IPS-20b (cell line): ENCODE measurements around the gene GRID2IP.
"Not testable (repeated sequence)": the region's sequence is repeated elsewhere in the genome, so short reads cannot be mapped to it uniquely, and the experiment has no call there.

Experiments used
- H3K27ac ChIP-seq: one replicate; pipeline ENCODE4 v1.5.1; 2013; ENCODE audit warnings: low read length
- H3K27me3 ChIP-seq: 2 replicates; pipeline ENCODE4 v1.6.1; 2013; ENCODE audit warnings: mild to moderate bottlenecking, low read length, inconsistent platforms; ENCODE audit not compliant: insufficient read depth
- H3K36me3 ChIP-seq: 2 replicates; pipeline ENCODE4 v1.6.1; 2013; ENCODE audit warnings: low read depth, mild to moderate bottlenecking, inconsistent platforms, low read length, moderate library complexity; ENCODE audit not compliant: insufficient read depth
- H3K4me1 ChIP-seq: 2 replicates; pipeline ENCODE4 v1.6.1; 2013; ENCODE audit warnings: mild to moderate bottlenecking, control low read depth, inconsistent platforms, low read length, moderate library complexity; ENCODE audit not compliant: insufficient read depth
- H3K4me3 ChIP-seq: 2 replicates; pipeline ENCODE4 v1.5.1; 2013; ENCODE audit warnings: mild to moderate bottlenecking, low read length, inconsistent platforms
- H3K9ac ChIP-seq: 2 replicates; pipeline ENCODE4 v1.6.1; 2013; ENCODE audit warnings: low read depth, mild to moderate bottlenecking, inconsistent platforms, low read length, moderate library complexity
- H3K9me3 ChIP-seq: 2 replicates; pipeline ENCODE4 v1.6.1; 2013; ENCODE audit warnings: mild to moderate bottlenecking, low read depth, low read length, inconsistent platforms; ENCODE audit not compliant: insufficient read depth

Gene GRID2IP

GRCh38 chr7:6576867-6577368 lies 25.7 kb upstream of the GRID2IP start:
- H3K27me3 ChIP-seq, H3K9me3 ChIP-seq, H3K27ac ChIP-seq, H3K9ac ChIP-seq, H3K4me1 ChIP-seq: not testable (repeated sequence)
- Histone ChIP-seq H3K4me3 (peak overlapping the region; percentile 75; the same call in 1 of the 2 replicates), H3K36me3 (peaks cover 18% of the 10 kb centered on the region)

GRCh38 chr7:6576024-6576866 lies 25.0 kb upstream of the GRID2IP start:
- Histone ChIP-seq H3K9ac (no peak overlapping the region), H3K27ac (no peak overlapping the region), H3K36me3 (peaks cover 12% of the 10 kb centered on the region), H3K27me3 (no peaks in the 10 kb centered on the region), H3K4me3 (no peak overlapping the region), H3K9me3 (no peaks in the 10 kb centered on the region), H3K4me1 (no peaks in the 10 kb centered on the region)

- H3K27ac ChIP-seq = no peak overlapping the region
Observed at GRCh38 chr7:6575281-6576023, 24.2 kb upstream of the GRID2IP start.

GRCh38 chr7:6571160-6571779 lies 20.0 kb upstream of the GRID2IP start:
- Histone ChIP-seq H3K9ac (no peak overlapping the region), H3K9me3 (no peaks in the 10 kb centered on the region), H3K27ac (no peak overlapping the region), H3K4me1 (no peaks in the 10 kb centered on the region), H3K27me3 (no peaks in the 10 kb centered on the region), H3K4me3 (no peak overlapping the region), H3K36me3 (no peaks in the 10 kb centered on the region)

More at GRCh38 chr7:6575281-6576023, 24.2 kb upstream of the GRID2IP start:
- H3K9me3 ChIP-seq = no peaks in the 10 kb centered on the region
- no peak overlapping the region for H3K9ac ChIP-seq
- no peak overlapping the region for H3K4me3 ChIP-seq
- H3K36me3 ChIP-seq = peaks cover 4% of the 10 kb centered on the region
- no peaks in the 10 kb centered on the region for H3K27me3 ChIP-seq
- no peaks in the 10 kb centered on the region for H3K4me1 ChIP-seq

GRCh38 chr7:6567886-6568285 lies 16.6 kb upstream of the GRID2IP start:
- Histone ChIP-seq H3K27ac (no peak overlapping the region), H3K27me3 (no peaks in the 10 kb centered on the region), H3K4me1 (no peaks in the 10 kb centered on the region), H3K9me3 (no peaks in the 10 kb centered on the region), H3K4me3 (no peak overlapping the region), H3K36me3 (no peaks in the 10 kb centered on the region), H3K9ac (no peak overlapping the region)

GRCh38 chr7:6565655-6566054 lies 14.4 kb upstream of the GRID2IP start:
- no peak overlapping the region for H3K4me3 ChIP-seq

GRCh38 chr7:6563936-6564770 lies 12.9 kb upstream of the GRID2IP start:
- no peaks in the 10 kb centered on the region for H3K9me3 ChIP-seq
- H3K4me3 ChIP-seq = no peak overlapping the region
- peaks cover 4% of the 10 kb centered on the region; the same call in 1 of the 2 replicates for H3K4me1 ChIP-seq
- H3K9ac ChIP-seq = no peak overlapping the region
- no peaks in the 10 kb centered on the region for H3K27me3 ChIP-seq
- H3K27ac ChIP-seq = no peak overlapping the region
- H3K36me3 ChIP-seq = no peaks in the 10 kb centered on the region

More at GRCh38 chr7:6565655-6566054, 14.4 kb upstream of the GRID2IP start:
- Histone ChIP-seq H3K9ac (no peak overlapping the region), H3K9me3 (no peaks in the 10 kb centered on the region), H3K27ac (no peak overlapping the region), H3K4me1 (no peaks in the 10 kb centered on the region), H3K36me3 (no peaks in the 10 kb centered on the region), H3K27me3 (no peaks in the 10 kb centered on the region)

GRCh38 chr7:6562106-6562505 lies 10.8 kb upstream of the GRID2IP start:
- no peak overlapping the region for H3K9ac ChIP-seq
- H3K4me1 ChIP-seq = peaks cover 4% of the 10 kb centered on the region; the same call in 1 of the 2 replicates
- no peak overlapping the region for H3K4me3 ChIP-seq
- no peaks in the 10 kb centered on the region for H3K27me3 ChIP-seq
- H3K27ac ChIP-seq = no peak overlapping the region
- H3K9me3 ChIP-seq = no peaks in the 10 kb centered on the region
- no peaks in the 10 kb centered on the region for H3K36me3 ChIP-seq

- H3K27ac ChIP-seq = no peak overlapping the region
- no peaks in the 10 kb centered on the region for H3K27me3 ChIP-seq
- H3K9ac ChIP-seq = no peak overlapping the region
- peaks cover 4% of the 10 kb centered on the region; the same call in 1 of the 2 replicates for H3K4me1 ChIP-seq
- no peaks in the 10 kb centered on the region for H3K9me3 ChIP-seq
- H3K36me3 ChIP-seq = no peaks in the 10 kb centered on the region
- H3K4me3 ChIP-seq = no peak overlapping the region
Observed at GRCh38 chr7:6559896-6560295, 8.6 kb upstream of the GRID2IP start.

- no peaks in the 10 kb centered on the region for H3K9me3 ChIP-seq
- no peak overlapping the region for H3K4me3 ChIP-seq
- no peak overlapping the region for H3K27ac ChIP-seq
- peaks cover 4% of the 10 kb centered on the region; the same call in 1 of the 2 replicates for H3K4me1 ChIP-seq
- no peaks in the 10 kb centered on the region for H3K27me3 ChIP-seq
- H3K9ac ChIP-seq = no peak overlapping the region
- no peaks in the 10 kb centered on the region for H3K36me3 ChIP-seq
Observed at GRCh38 chr7:6558837-6559236, 7.6 kb upstream of the GRID2IP start.

- H3K4me1 ChIP-seq = peaks cover 4% of the 10 kb centered on the region; the same call in 1 of the 2 replicates
- H3K9me3 ChIP-seq = no peaks in the 10 kb centered on the region
- no peak overlapping the region for H3K4me3 ChIP-seq
- no peak overlapping the region for H3K9ac ChIP-seq
- no peak overlapping the region for H3K27ac ChIP-seq
- no peaks in the 10 kb centered on the region for H3K36me3 ChIP-seq
- no peaks in the 10 kb centered on the region for H3K27me3 ChIP-seq
Observed at GRCh38 chr7:6556196-6556595, 4.9 kb upstream of the GRID2IP start.
